ENCODE measurements around the gene SAFB. TPM values are rescaled to one million over a fixed set of nuclear protein-coding genes. Genes with fewer than 3 reads are reported as not detected.
A peak's percentile ranks its signal among the peaks of the same experiment; 100 is the strongest.

Gene SAFB
- total and polyA plus RNA-seq, 3 donors from 2014 or later, result 83.2 to 220 (median 202) TPM

DNA sequence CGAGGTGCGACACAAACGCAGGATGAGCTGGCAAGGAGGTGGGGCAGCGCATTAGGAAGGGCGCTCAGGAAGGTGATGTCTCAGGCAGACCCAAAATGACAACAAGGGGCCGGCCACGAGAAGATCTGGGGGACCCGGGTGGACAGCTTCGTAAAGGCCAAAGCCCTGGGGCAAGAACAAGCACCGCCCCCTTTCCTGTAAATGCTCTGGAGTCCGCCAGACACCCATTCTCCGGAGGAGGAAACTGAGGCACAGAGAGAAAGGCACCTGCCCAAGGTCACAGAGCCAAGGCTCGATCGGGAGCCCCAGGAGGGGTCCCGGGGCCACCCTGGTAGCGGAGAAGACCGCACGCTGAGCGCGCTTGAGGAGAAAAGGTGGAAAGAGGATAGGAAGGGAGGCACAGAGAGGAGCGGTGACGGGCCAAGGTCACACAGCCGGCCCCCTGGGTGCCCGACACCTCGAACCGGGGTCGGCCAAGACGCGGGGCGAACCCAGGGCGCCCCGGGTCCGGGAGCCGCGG lies 878 bp upstream of the SAFB start:
- Histone ChIP-seq H3K9me3 (no peaks in the 10 kb centered on the region), H3K27ac (peak overlapping the region; percentile 94 to 98), H3K36me3 (ENCODE audit: low read depth, missing control alignments) (no peaks in the 10 kb centered on the region), H3K27me3 (no peaks in the 10 kb centered on the region), H3K4me1 (peaks cover 46% of the 10 kb centered on the region), H3K4me3 (peak overlapping the region; percentile 97 to 99)
- WGBS, 2 donors, result 0 to 1% methylated on average over 26 to 31 of the region's 35 CpGs
- no peak for TF ChIP-seq POLR2A (IDR thresholded peaks at IDR 0.05)
- no peak for TF ChIP-seq CTCF (IDR thresholded peaks at IDR 0.05)
- DNase-seq, result no peak
- intact Hi-C loops (cut with DNase I; ENCODE audit: low total_unique reads), result loop anchor here (5.0 kb wide), 1 partner anchor 65 kb away; no protein-coding TSS in a partner anchor

DNA sequence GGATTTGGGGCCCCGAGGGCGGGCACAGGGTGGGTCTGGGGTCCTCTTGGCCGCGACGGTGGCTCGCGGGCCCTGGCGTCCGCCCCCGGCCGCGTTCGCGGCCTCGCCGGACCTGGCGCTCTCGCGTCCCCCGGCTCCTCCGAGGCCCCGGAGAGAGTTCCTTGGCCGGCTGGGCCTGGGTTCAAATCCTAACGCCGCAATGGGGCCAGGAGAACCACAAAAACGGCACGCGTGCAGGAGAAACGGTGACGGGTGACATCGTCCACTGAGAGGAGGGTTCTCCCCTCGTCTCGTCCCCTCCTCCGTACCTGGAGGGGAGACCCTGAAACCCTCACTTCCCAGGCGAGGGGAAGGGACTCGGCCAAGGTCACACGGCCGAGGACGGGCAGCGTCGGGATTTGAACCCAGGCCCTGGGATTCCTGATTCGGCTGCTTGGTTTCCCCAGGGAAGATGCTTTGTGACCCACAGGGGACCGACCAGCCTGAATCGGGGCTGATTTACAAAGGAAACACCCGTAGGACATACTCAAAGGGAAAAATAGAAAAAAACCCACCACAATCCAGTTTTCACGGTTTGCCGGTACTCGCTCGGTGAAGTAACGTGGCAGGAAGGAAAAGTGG lies 624 bp downstream of the SAFB start:
- 0 to 2% methylated on average over 19 to 50 of the region's 50 CpGs for WGBS, 2 donors
- peaks cover 42% of the 10 kb centered on the region for H3K4me1 ChIP-seq
- TF ChIP-seq CTCF (IDR thresholded peaks at IDR 0.05) (no peak), POLR2A (IDR thresholded peaks at IDR 0.05) (no peak)
- DNase-seq, result no peak
- intact Hi-C loops (cut with DNase I; ENCODE audit: low total_unique reads), result loop anchor here (5.0 kb wide), 1 partner anchor 64 kb away; no protein-coding TSS in a partner anchor
- H3K27ac ChIP-seq, result peak overlapping the region; percentile 95 to 99
- H3K4me3 ChIP-seq, result peak overlapping the region; percentile 97 to 99
- H3K27me3 ChIP-seq, result no peaks in the 10 kb centered on the region
- no peaks in the 10 kb centered on the region for H3K9me3 ChIP-seq
- no peaks in the 10 kb centered on the region for H3K36me3 ChIP-seq (ENCODE audit: low read depth, missing control alignments)

GRCh38 chr19:5624018-5624663 lies 1.3 kb downstream of the SAFB start:
- Histone ChIP-seq H3K36me3 (ENCODE audit: low read depth, missing control alignments) (no peaks in the 10 kb centered on the region), H3K27ac (peak overlapping the region; percentile 95 to 99), H3K4me3 (peak overlapping the region; percentile 97 to 99), H3K27me3 (no peaks in the 10 kb centered on the region), H3K4me1 (peaks cover 47% of the 10 kb centered on the region), H3K9me3 (no peaks in the 10 kb centered on the region)
- TF ChIP-seq CTCF (IDR thresholded peaks at IDR 0.05), result no peak
- no peak for TF ChIP-seq POLR2A (IDR thresholded peaks at IDR 0.05)
- WGBS, 2 donors, result 1 to 3% methylated on average over 20 of the region's 20 CpGs
- intact Hi-C loops (cut with DNase I; ENCODE audit: low total_unique reads), result loop anchor here (5.0 kb wide), 1 partner anchor 63 kb away; no protein-coding TSS in a partner anchor
- DNase-seq, result peak; percentile 65

DNA sequence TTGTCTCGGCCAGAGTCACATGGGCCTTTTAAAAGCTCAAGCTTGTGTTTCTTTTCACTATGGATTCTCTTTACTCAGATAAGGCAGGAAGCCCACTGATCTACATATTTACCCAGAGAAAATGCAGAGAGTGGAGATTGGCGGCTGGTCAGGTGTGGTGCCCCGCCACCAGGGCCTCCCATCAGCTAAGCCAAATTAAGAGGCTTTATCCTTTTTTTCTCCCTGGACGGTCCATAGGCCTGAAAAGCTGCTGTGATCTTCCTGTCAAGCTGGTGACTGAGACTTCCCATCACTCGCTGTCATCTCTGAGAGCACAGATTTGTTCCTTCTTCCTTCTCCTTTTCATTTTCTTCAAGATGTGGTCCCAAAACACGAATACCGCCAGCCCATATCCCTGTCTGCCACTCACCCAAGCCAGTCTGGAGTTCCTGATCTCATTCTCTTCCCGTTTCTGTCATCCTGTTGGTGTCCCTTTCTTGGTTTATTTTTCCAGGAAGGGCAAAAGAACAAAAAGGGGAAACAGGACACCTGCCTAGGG lies 1.9 kb downstream of the SAFB start:
- 23 to 33% methylated on average over 8 of the region's 8 CpGs for WGBS, 2 donors
- no peaks in the 10 kb centered on the region for H3K27me3 ChIP-seq
- H3K4me3 ChIP-seq, result peak overlapping the region in 1 of 2 donors; percentile 97
- peak overlapping the region in 1 of 2 donors; percentile 43 for H3K27ac ChIP-seq
- no peaks in the 10 kb centered on the region for H3K36me3 ChIP-seq (ENCODE audit: low read depth, missing control alignments)
- no peak for DNase-seq
- intact Hi-C loops (cut with DNase I; ENCODE audit: low total_unique reads), result loop anchor here (5.0 kb wide), 1 partner anchor 62 kb away; no protein-coding TSS in a partner anchor
- no peak for TF ChIP-seq CTCF (IDR thresholded peaks at IDR 0.05)
- no peak for TF ChIP-seq POLR2A (IDR thresholded peaks at IDR 0.05)
- no peaks in the 10 kb centered on the region for H3K9me3 ChIP-seq
- H3K4me1 ChIP-seq, result peaks cover 45% of the 10 kb centered on the region

Data from testis (tissue), 3 donors.